GM23338 (cell line): ENCODE data around the gene FAM168A.

Source experiments
- CREB1 ChIP-seq: fragments of 250-450 bp; sonication (Bioruptor Pico); IDR thresholded peaks from 2 replicates; pipeline ENCODE4 v1.5.0; 2020; ENCODE audit warnings: low read depth, mild to moderate bottlenecking, moderate library complexity
- CTCF ChIP-seq, 2 experiments: fragments of 200-600 bp in 1 of 2; sonication (generic) in 1 of 2; conservative IDR thresholded peaks; 2 replicates each; pipeline versions ENCODE4 v1.5.1 to v1.6.1; 2016 to 2017; ENCODE audit warnings: antibody characterized with exemption in 2 of 2, low read depth in 2 of 2, mild to moderate bottlenecking in 2 of 2, moderate library complexity in 1 of 2
- EZH2 ChIP-seq: fragments of 200-600 bp; sonication (generic); IDR thresholded peaks from one replicate; pipeline ENCODE4 v1.8.0; 2017; ENCODE audit warnings: antibody characterized with exemption, mild to moderate bottlenecking, low read depth; ENCODE audit not compliant: unreplicated experiment
- EZH2phosphoT487 ChIP-seq: fragments of 200-600 bp; sonication (generic); IDR thresholded peaks from one replicate; pipeline ENCODE4 v1.8.1; 2018; ENCODE audit warnings: antibody characterized with exemption; ENCODE audit not compliant: unreplicated experiment
- JUNB ChIP-seq: IDR thresholded peaks from one replicate; pipeline ENCODE4 v1.6.1; 2016; ENCODE audit warnings: antibody characterized with exemption; ENCODE audit not compliant: unreplicated experiment
- NANOG ChIP-seq: IDR thresholded peaks from 2 replicates; pipeline ENCODE4 v1.6.1; 2016; ENCODE audit warnings: antibody characterized with exemption, borderline replicate concordance
- POLR2AphosphoS5 ChIP-seq: IDR thresholded peaks from 2 replicates; pipeline ENCODE4 v1.6.1; 2016; ENCODE audit warnings: antibody characterized with exemption, low read depth
- REST ChIP-seq: IDR thresholded peaks from one replicate; pipeline ENCODE4 v1.6.1; 2018; ENCODE audit warnings: antibody characterized with exemption; ENCODE audit not compliant: unreplicated experiment

GRCh38 chr11:73467505-73467904 lies 130.4 kb downstream of the FAM168A start:
- no peak for TF ChIP-seq EZH2
- TF ChIP-seq CTCF (conservative IDR thresholded peaks at IDR 0.05; ENCODE audit: low read depth in 2 of 2), result no peak
- no peak for TF ChIP-seq EZH2phosphoT487
- TF ChIP-seq CREB1 (CRISPR knock-in tag), result no peak
- no peak for TF ChIP-seq POLR2AphosphoS5
- no peak for TF ChIP-seq REST
- TF ChIP-seq JUNB, result no peak
- no peak for TF ChIP-seq NANOG
